GM12878 (cell line): Measurements from ENCODE around the gene OR10J5.

Source experiments
- GATAD2B ChIP-seq: fragments of 450-650 bp; conservative IDR thresholded peaks from 2 replicates; pipeline ENCODE4 v1.6.1; 2017; ENCODE audit warnings: low read depth, mild to moderate bottlenecking, moderate library complexity
- TF ChIP-seq, protein P1 (sequence below), 3 experiments: IDR thresholded peaks in 2 of 3; conservative IDR thresholded peaks in 1 of 3; 2 replicates each; pipeline ENCODE4 v1.5.1; 2011; ENCODE audit warnings: low read depth in 3 of 3, low read length in 3 of 3, mild to moderate bottlenecking in 3 of 3, control low read depth in 2 of 3, moderate library complexity in 2 of 3, inconsistent platforms in 1 of 3, mixed read lengths in 1 of 3; ENCODE audit not compliant: control insufficient read depth in 2 of 3, insufficient read depth in 1 of 3; ENCODE audit errors: extremely low read depth in 1 of 3

DNA sequence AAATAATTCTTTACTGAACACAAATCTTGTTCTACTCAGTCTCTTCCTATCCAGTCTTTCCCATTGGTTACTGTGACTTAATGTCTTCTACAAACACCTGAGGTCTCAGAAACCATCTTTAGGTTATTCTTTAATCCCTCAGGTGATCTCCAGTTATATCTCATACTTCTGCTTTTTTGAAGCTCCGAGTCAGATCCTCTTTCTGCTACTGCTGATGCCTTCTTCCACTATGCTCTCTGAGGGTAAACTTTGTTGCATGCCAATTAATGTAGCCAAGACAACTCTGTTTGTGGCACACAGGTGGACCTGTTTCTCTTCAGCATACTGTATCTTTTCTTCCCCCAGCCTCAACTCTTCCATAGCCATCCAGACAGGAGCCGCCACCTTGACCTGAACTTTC, 48.7 kb upstream of the OR10J5 start:
- TF ChIP-seq, protein P1, sequence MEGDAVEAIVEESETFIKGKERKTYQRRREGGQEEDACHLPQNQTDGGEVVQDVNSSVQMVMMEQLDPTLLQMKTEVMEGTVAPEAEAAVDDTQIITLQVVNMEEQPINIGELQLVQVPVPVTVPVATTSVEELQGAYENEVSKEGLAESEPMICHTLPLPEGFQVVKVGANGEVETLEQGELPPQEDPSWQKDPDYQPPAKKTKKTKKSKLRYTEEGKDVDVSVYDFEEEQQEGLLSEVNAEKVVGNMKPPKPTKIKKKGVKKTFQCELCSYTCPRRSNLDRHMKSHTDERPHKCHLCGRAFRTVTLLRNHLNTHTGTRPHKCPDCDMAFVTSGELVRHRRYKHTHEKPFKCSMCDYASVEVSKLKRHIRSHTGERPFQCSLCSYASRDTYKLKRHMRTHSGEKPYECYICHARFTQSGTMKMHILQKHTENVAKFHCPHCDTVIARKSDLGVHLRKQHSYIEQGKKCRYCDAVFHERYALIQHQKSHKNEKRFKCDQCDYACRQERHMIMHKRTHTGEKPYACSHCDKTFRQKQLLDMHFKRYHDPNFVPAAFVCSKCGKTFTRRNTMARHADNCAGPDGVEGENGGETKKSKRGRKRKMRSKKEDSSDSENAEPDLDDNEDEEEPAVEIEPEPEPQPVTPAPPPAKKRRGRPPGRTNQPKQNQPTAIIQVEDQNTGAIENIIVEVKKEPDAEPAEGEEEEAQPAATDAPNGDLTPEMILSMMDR (IDR thresholded peaks at IDR 0.05 in 2 of 3, conservative IDR thresholded peaks at IDR 0.05 in 1 of 3; ENCODE audit: control insufficient read depth in 2 of 3, extremely low read depth in 1 of 3, insufficient read depth in 1 of 3, low read depth in 3 of 3, low read length in 3 of 3) = no peak
- no peak for TF ChIP-seq GATAD2B
